ENCODE measurements around the gene DAAM1.

- TF ChIP-seq BACH2 (CRISPR knock-in tag; IDR thresholded peaks at IDR 0.05; ENCODE audit: borderline replicate concordance) = no peak
- no peak for TF ChIP-seq SNAI2 (CRISPR knock-in tag; IDR thresholded peaks at IDR 0.05)
- TF ChIP-seq CSRNP3 (CRISPR knock-in tag; IDR thresholded peaks at IDR 0.05) = no peak
- TF ChIP-seq GLIS3 (CRISPR knock-in tag; IDR thresholded peaks at IDR 0.05) = no peak
- TF ChIP-seq PATZ1 (CRISPR knock-in tag; IDR thresholded peaks at IDR 0.05; ENCODE audit: borderline replicate concordance) = no peak
- TF ChIP-seq ZNF70 (CRISPR knock-in tag; IDR thresholded peaks at IDR 0.05) = no peak
- no peak for TF ChIP-seq RARB (CRISPR knock-in tag; IDR thresholded peaks at IDR 0.05)
- TF ChIP-seq ZFP3 (CRISPR knock-in tag; IDR thresholded peaks at IDR 0.05) = no peak
- TF ChIP-seq ZNF8 (CRISPR knock-in tag; IDR thresholded peaks at IDR 0.05) = no peak
- TF ChIP-seq ESRRG (CRISPR knock-in tag; IDR thresholded peaks at IDR 0.05) = no peak
- TF ChIP-seq ISL1 (CRISPR knock-in tag; IDR thresholded peaks at IDR 0.05) = no peak
Measured at GRCh38 chr14:59224341-59224740, 35.9 kb downstream of the DAAM1 start.

All from SK-N-SH treated with all-trans-retinoic acid at 6 μM for 48 hours (cell line).